Measurements from ENCODE around the gene RNLS.

GRCh38 chr10:88592381-88592780 lies 9.3 kb upstream of the RNLS start:
- TF ChIP-seq CTCF (IDR thresholded peaks at IDR 0.05 in 2 of 3, conservative IDR thresholded peaks at IDR 0.05 in 1 of 3; ENCODE audit: borderline replicate concordance in 1 of 3, insufficient read depth in 1 of 3, low read depth in 2 of 3, low read length in 2 of 3) (no peak), POLR2AphosphoS5 (IDR thresholded peaks at IDR 0.05; ENCODE audit: low read depth, low read length) (no peak), SP1 (IDR thresholded peaks at IDR 0.05; ENCODE audit: low read depth) (no peak), POLR2A (IDR thresholded peaks at IDR 0.05; ENCODE audit: borderline replicate concordance, extremely low read depth, insufficient read depth, insufficient read length) (no peak), EZH2phosphoT487 (IDR thresholded peaks at IDR 0.05; ENCODE audit: borderline replicate concordance) (no peak), YY1 (IDR thresholded peaks at IDR 0.05; ENCODE audit: extremely low read depth, insufficient replicate concordance, low read depth, low read length) (no peak), ZFX (IDR thresholded peaks at IDR 0.05) (no peak), JUND (IDR thresholded peaks at IDR 0.05) (no peak), RAD21 (IDR thresholded peaks at IDR 0.05; ENCODE audit: low read depth) (no peak), EZH2 (IDR thresholded peaks at IDR 0.05) (no peak)

Data from HCT116 (cell line).